GM19193 (cell line): ENCODE measurements around the gene MAP7.

Experiments used
- POLR2A ChIP-seq: IDR thresholded peaks from 4 replicates; pipeline ENCODE4 v1.6.1; 2011; ENCODE audit not compliant: insufficient read depth, insufficient read length; ENCODE audit errors: extremely low read depth

Gene MAP7

DNA sequence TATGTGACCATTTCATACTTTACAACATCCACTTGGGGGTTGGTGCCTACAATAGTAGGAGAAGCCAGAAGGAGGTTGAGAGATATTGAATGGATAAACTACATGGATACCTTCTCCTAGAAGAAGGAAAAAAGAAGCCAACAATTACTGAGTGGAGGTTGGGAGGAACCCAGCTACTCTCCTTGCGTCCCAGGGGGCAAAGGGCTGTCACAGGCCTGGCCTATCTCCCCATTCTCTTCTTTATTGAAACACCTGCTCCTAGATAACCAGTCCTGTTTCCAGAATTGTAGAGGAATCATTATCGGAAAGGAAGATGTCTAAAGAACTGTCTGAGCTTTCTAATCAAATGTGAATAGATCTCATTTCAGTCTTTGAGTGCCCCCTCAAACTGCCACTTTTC lies 115.1 kb downstream of the MAP7 start:
- no peak for TF ChIP-seq POLR2A

GRCh38 chr6:136429264-136430065 lies 120.8 kb downstream of the MAP7 start:
- no peak for TF ChIP-seq POLR2A

DNA sequence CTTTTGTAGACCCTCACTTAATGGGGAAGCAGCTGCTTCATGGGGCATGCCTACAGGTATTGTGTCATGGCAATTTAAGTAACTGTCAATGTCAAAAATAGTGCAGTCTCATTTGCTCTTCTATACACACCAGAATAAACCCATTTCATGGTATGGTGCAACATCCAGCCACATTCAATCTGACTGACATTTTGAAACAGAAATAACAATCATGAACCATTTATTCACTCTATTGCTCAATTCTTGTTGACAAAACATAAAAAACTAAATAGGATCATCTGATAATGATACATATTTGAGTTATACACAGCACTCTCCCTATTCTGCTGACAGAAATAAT lies 122.9 kb downstream of the MAP7 start:
- no peak for TF ChIP-seq POLR2A

GRCh38 chr6:136426627-136427377 lies 123.4 kb downstream of the MAP7 start:
- no peak for TF ChIP-seq POLR2A

DNA sequence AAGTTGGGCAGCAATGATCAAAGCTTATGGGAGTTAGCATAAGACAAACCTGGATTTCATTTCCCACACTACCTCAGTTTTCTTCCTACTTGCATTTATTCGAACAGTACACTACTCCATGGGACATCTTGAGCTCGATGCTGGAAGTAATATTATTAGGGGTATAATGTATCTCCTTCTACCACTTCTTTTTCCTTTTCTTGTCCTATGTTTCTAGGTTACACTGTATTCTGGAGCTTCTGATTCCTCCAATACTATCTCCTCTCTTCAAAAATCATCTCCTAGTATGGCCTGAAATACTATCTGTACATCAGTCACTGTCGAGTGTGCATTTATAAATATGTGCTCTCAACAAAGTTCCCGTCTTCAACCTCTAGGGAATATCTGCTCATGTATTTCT lies 124.4 kb downstream of the MAP7 start:
- TF ChIP-seq POLR2A = no peak

- no peak for TF ChIP-seq POLR2A
These were observed 125.3 kb downstream of the MAP7 start for GRCh38 chr6:136424901-136425300.

DNA sequence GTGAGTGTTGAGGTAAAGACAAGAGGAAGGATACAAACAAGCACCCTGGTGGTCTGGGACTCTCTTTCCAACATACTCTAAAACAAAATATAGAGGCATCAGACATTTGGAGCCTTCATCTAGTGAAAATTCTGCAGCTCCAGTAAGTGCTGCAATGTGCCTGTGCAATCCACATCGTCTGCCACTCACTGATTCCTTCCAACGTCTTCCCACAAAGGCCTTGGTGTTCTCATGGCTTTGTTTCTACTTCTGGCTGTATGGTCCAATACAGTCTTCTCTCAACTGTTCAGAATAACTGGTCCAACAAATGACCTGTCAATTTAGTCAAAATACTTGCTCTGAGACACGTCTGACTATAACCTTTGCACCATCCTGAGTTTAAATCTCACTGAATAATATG lies 125.8 kb downstream of the MAP7 start:
- no peak for TF ChIP-seq POLR2A

DNA sequence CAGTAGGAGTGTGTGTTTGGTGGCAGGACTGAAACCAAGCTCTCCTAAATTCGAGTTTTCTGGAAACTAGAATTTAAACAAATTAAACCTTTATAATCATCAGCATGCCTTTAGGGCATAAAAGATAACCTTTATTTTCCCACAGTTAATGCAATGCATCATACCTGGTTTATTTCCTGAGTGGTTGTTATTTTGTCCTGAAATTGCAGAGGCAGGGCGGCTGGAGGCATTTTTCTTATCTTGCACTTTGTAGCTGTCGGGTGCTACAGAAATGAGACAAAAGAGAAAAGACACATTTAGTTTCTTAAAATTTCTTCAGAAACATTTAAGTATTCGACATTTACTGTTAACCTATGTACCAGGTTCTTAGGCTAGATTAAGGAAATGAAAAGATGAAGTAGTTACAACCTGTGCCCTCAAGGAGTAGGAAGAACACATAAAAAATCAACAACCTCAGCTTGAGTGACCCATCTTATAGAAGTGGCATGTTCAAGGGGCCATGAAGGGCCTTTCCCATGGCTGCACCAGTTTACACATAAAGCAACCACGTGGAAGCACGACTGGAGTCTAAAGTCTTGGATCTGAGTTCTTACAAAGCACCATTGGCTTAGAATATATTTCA lies 128.6 kb downstream of the MAP7 start:
- no peak for TF ChIP-seq POLR2A

DNA sequence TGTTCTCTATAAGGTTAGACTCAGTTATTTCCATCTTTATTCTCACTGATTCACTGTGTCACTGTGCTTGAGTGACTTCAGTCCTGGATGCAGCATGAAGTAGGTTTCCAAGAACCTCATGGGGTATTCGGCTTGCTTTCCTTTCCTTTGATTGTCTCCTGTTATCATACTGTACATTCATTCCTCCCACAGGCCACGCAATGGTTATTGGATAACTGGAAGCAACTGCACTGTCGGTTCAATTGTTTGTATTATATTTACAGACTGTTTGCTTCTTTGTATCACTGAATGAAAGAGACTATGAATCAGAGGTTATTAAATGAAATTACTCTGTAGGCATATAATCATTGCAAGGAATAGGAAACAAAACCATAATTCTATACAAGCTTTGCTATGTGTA lies 129.4 kb downstream of the MAP7 start:
- no peak for TF ChIP-seq POLR2A

GRCh38 chr6:136415351-136416007 lies 134.7 kb downstream of the MAP7 start:
- no peak for TF ChIP-seq POLR2A

DNA sequence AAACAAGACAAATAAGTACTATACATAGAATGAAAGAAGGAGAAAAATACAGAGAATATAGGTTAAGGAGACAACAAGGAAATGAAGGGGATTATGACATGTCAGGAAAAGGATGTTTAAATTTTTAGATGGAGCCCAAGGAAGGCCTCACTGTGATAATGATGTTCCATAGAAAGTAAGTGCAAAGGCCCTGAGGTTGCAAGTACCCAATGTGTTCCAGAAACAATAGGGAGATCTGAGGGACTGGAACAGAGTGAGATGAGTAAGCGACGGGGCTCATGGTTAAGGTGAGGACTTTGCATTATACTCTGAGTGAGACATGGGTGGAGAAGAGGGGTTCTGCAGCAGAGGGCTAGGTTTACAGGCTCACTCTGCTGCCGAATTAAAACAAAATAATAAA lies 137.8 kb downstream of the MAP7 start:
- TF ChIP-seq POLR2A = no peak

DNA sequence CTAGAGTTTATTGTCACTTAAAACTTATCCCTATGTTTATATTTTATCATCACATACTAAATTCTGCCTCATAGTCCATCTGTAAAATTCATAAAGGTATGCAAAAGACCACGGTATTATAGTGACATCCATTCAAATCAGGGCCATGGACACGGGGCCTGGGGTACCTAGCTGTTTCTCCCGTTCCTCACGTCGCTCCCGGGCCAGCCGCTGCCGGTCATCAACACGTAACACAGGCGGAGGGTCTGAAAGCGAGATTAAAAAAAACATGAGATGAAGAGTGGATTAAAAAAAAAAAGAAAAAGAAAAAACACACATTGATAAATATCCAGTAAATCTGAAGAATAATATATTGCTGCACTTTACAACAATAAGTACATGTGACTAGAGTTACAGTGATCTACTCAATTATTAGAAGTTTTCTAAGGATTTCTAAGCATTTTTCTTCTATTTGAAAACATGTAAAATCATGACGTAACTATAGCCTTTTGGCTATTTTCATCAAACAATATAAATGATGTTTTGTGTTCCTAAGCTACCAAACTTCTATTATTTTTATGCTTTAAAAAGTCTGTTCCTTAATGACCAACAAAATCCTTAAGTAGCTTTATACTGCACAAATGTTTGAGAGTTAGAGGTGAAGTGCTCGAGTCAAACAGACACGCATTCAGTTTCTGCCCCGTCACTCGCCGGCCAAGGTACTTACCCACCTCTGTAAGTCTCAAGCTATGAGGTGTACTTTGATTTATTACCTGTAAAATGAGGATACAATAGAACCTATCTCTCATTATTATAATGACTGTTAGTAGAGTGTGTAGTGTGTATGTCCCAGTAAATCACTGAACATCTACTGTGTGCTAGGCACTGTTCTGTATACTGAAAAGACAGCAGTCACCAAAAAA lies 138.5 kb downstream of the MAP7 start:
- no peak for TF ChIP-seq POLR2A

GRCh38 chr6:136411025-136411325 lies 139.2 kb downstream of the MAP7 start:
- no peak for TF ChIP-seq POLR2A

GRCh38 chr6:136410201-136411024 lies 139.8 kb downstream of the MAP7 start:
- TF ChIP-seq POLR2A = no peak
